Esophagus squamous epithelium (tissue), 4 donors: ENCODE results near the gene MARCHF9.

ENCODE experiments used
- POLR2A ChIP-seq, 4 donors: fragments of 450-650 bp; IDR thresholded peaks; one replicate each; pipeline ENCODE4 v1.6.1; 2017; ENCODE audit warnings: antibody characterized with exemption in 4 of 4, mild to moderate bottlenecking in 4 of 4, moderate library complexity in 3 of 4
- TF ChIP-seq, protein P1 (sequence below), 6 experiments: fragments of 450-650 bp in 4 of 6; fragments of 200-600 bp in 2 of 6; sonication (generic) in 2 of 6; IDR thresholded peaks; one replicate each; pipeline ENCODE4 v1.5.1; 2016 to 2019; ENCODE audit warnings: antibody characterized with exemption in 6 of 6, mild to moderate bottlenecking in 4 of 6, moderate library complexity in 4 of 6

- TF ChIP-seq, protein P1, sequence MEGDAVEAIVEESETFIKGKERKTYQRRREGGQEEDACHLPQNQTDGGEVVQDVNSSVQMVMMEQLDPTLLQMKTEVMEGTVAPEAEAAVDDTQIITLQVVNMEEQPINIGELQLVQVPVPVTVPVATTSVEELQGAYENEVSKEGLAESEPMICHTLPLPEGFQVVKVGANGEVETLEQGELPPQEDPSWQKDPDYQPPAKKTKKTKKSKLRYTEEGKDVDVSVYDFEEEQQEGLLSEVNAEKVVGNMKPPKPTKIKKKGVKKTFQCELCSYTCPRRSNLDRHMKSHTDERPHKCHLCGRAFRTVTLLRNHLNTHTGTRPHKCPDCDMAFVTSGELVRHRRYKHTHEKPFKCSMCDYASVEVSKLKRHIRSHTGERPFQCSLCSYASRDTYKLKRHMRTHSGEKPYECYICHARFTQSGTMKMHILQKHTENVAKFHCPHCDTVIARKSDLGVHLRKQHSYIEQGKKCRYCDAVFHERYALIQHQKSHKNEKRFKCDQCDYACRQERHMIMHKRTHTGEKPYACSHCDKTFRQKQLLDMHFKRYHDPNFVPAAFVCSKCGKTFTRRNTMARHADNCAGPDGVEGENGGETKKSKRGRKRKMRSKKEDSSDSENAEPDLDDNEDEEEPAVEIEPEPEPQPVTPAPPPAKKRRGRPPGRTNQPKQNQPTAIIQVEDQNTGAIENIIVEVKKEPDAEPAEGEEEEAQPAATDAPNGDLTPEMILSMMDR (IDR thresholded peaks at IDR 0.05) = no peak
- TF ChIP-seq POLR2A (IDR thresholded peaks at IDR 0.05) = no peak
Measured at GRCh38 chr12:57766464-57767304, 11.8 kb downstream of the MARCHF9 start, which contains the start of gene CYP27B1.
